ENCODE measurements around the gene SUSD6.

DNA sequence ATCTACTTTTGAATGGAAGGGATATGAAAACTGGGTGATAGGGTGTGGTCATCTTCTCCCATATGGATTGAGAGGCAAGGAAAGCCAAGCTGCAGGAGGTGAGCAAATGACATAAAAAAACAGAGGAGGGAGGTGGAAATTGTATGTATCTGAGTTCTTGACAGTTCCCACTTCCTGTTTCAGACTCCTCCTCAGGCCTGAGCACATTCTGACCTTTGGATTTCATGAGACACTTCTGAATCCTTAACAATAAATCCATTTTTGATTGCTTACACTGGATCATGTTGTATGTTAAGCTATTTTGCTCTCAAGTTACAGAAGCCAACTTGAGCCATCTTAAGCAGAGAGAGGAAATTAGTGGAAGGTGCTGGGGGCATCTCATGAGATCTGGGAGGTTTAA, 143.9 kb downstream of the SUSD6 start:
- TF ChIP-seq, protein P1, sequence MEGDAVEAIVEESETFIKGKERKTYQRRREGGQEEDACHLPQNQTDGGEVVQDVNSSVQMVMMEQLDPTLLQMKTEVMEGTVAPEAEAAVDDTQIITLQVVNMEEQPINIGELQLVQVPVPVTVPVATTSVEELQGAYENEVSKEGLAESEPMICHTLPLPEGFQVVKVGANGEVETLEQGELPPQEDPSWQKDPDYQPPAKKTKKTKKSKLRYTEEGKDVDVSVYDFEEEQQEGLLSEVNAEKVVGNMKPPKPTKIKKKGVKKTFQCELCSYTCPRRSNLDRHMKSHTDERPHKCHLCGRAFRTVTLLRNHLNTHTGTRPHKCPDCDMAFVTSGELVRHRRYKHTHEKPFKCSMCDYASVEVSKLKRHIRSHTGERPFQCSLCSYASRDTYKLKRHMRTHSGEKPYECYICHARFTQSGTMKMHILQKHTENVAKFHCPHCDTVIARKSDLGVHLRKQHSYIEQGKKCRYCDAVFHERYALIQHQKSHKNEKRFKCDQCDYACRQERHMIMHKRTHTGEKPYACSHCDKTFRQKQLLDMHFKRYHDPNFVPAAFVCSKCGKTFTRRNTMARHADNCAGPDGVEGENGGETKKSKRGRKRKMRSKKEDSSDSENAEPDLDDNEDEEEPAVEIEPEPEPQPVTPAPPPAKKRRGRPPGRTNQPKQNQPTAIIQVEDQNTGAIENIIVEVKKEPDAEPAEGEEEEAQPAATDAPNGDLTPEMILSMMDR (IDR thresholded peaks at IDR 0.05), result no peak
- TF ChIP-seq POLR2A (IDR thresholded peaks at IDR 0.05), result no peak
